GM04504 (cell line): Measurements from ENCODE around the gene LEAP2.

Experiments
- DNase-seq: peaks from one replicate; pipeline ENCODE4 v3.0.0-alpha.2; 2012; ENCODE audit warnings: low read depth

Gene LEAP2, protein sequence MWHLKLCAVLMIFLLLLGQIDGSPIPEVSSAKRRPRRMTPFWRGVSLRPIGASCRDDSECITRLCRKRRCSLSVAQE

DNA sequence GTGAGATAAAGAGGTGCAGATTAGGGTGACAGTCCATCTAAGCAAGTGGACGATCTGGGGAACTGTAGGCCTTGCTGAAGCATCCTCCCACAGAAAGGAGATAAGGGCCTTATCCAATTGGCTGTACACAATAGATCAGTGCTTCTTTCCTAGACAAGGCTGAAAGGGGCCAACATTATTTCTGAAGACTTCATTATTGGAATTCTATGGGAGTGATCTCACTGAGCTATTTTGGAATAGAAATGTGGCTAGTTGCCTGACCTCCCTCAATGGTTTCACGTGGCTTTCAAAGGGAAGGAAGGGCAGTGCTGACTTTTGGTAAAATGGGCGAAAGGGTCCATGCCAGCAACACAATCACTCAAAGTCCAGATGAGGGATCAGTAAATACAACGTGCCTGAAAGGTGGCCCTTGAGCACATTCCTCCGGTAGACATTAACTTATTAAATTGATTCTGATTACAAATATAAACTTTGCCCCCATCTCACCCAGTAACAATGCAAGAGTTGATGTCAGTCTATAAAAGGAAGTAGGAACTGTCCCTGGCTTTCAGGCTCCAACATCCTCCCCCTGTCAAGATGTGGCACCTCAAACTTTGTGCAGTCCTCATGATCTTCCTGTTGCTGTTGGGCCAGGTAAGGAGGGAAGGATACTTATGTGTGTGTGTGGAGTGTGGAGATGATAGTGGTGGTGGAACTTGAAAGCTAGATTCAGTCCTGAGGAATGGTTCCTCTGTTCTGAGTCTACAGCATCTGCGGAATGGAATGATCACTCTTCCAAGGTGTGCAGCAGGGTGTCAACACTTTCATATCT lies at the start of gene LEAP2:
Gene LEAP2, plus strand, starts transcription at position 550 of the 811 bp plus-strand sequence. Its CDS starts 27 bp downstream, at position 577.
- no peak for DNase-seq

DNA sequence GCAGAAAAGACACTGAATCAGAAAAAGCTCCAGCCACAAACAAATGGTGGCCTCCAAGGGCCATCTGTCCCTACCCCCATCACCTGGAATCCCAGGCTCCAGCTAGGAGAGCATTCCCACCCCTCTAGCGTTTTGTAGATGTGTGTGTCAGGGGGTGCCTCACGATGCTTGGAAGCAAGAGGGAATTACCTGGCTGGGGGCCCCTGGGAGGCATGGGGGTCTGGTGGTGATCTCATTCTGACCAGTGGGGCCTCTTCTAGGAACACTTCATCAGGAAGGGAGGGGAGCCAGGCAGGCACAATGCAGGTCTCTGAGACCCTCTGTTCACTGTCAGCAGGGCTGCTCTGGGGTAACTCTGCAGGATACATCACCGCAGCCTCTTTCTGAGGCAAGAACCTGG lies 49.0 kb upstream of the LEAP2 start:
- DNase-seq: no peak

DNA sequence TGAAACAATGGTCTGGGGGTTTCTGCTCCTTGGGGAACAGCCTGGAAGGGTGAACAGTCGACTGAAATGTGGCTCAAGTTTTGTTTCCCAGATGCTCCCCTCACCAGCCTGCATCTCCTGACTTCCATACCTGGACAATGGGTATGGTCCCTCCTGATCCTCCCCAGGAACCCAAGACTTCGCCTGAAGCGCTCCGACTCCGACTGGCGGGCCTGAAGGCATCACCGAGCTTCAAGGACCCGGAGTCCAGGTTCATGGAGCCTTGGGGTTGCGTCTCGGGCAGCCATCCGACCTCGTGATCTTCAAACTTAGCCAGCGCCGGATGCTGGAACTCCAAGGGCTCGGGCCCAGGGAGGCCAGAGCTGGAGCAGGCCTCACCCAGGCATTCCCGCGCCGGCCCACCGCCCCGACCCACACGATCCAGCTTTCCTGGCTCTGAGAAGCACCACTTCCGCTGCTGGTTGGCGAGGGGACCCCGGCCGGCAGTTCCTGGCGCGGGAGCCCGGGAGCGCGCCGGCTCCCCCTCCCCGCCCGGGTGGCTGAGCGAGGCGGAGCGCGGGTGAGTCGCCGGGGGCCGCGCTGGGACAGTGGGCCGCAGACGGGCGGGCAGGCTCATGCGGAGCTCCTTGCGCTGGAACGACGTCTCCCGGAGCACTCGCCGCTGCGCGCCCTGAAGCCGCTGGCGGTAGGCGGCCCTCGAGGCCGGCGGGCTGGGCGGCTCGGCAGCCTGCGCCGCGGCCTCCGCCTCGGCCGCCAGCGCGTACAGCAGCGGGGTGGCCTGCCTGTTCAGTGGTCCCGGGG lies 48.2 kb upstream of the LEAP2 start:
- no peak for DNase-seq

DNA sequence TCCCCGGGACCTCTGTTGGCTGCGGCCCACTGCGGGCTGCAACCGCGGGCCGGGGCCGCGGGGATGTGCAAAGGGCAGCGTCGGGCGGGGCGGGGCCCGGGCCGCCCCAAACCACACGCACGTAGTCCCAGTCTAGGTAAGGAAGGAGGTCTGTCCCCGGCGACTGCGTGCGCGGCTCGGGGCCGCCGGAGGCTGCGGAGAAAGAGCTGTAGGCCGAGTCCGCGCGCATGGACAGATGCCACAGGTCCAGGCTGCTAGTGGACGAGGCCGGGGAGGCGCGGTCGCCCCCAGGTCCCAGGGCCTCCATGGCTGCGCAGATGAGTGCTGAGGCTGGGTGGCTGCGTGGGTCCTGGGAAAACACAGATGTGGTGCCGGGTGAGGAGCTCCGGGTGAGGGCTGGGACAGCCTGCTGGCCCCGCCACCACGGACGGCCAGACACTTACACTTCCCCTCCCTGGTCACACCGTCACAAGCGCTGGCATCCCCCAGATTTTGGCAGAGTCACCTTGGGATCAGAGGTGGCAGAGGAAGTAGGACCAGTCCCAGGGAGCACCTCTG lies 47.6 kb upstream of the LEAP2 start:
- no peak for DNase-seq

DNA sequence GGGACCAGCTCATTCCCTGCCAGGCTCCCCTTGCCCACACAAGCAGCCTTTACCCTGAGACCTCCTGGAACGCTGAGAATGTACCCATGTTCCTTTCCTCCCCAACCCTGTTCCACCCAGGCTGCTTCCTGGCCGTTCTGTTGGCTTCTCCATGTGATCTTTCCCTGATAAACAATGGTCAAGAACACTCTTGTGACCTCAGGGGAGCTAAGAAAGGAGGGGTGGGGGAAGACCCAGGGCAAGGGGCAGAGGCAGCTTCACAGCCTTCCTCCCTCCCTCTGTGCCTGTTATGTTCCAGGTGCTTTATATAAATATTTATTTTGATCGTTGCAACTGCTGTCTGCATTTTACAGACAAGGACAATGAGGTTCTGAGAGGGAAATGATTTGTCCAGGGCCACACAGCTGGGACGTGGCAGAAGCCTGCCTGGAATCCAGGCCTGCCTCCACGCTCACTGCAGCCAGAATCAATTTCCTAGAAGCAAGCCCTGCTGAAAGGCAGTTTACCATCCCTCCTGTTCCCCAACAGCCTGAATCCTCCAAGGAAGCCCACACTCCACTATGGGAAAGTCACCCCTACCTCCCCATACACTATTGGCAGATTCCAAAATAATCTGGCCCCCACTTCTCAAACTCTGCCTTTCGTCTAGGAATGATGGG lies 46.9 kb upstream of the LEAP2 start:
- DNase-seq: no peak

DNA sequence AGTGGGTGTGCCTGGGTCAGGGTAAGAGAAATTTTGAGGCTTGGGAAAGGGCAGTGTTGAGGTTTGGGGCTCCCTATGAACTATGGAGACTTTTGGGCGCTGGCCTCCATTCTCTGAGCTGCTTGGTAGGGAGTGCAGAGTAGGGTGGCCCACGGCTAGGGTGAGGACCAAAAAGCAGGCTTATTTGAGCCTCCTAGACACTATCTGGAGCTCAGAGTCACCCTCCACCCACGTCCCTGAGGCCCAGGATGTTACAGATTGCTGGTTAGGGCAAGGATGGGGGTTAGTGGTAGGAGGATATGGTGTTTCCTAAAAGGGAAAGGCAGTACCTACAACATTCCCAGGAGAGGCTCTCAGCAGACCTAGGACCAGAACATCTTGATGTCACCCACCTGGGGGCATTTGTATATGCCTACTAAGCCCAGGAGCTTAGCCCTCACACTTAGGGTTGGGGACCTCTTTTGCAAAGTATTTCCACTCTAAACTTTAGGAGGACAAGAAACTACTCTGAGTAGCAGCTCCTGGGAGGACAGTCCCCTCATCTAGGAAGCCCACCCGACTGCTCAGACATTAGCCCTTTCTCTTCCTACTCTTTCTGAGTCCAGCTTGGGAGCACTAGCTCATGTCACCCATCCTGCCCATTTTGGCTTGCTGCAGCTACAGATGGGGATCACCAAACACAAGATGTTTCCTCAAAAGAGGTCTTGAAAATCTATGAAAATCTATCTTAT lies 45.4 kb upstream of the LEAP2 start:
- no peak for DNase-seq

DNA sequence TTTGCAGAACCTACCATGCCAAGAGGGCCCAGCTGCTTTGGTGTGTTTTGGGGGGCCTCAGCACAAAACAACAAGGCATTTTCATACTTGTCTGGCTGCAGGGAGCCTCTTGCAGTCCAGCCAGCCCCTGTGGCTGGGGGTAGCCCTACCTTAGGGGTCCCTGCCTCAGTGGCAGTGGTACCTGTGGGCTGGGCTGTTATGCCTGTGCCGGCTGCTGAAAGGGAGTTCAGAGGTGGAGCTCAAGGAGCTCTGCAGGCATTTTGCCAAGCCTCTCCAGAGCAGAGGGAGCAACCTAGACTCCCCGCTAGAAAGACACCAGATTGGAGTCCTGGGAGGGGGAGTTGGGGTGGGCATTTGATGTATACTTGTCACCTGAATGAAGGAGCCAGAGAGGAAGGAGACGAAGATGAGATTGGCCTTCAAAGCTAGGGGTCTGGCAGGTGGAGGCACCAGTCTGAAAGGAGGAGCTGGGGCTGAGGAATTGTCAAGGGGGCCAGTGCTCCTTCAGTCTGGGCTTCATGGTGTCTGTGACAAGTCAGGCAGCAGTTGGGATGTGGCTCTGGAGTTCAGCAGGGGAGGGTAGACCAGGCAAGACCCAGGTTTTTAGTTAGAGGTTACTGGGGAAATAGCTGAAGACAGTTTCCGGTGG lies 44.5 kb upstream of the LEAP2 start:
- no peak for DNase-seq

DNA sequence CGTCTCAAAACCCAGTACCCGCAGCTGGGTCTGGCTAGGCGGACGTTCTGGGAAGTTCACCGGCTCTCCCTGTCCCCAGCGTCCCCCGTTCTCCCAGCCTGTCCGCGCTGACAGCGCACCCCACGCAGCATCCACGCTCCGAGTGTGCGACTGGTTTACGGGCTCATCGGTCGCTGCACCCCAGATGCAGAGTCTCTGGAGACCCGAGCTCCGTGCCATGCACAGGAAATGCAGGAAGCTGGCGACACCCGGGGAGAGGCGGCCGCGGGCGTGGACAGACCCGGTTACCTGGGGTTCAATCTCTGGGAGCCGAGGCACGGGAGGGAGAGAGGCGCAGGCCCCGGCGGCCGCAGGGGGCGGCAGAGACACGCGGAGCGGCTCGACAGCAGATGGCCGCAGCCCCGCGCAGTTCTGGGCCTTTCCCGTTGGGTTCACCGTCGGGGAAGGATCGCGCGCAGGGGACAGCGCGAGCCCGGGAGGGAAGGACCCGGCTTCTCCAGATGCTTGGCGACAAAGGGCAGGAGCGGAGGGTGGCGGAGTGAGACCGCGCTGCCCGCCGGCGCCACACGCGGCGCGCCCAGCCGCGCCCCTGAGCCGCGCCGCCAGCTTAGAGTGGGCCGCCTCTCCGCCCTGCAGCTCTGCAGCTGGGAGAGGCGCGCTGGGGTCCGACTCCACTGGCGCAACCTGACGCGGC lies 43.6 kb upstream of the LEAP2 start:
- DNase-seq: no peak

DNA sequence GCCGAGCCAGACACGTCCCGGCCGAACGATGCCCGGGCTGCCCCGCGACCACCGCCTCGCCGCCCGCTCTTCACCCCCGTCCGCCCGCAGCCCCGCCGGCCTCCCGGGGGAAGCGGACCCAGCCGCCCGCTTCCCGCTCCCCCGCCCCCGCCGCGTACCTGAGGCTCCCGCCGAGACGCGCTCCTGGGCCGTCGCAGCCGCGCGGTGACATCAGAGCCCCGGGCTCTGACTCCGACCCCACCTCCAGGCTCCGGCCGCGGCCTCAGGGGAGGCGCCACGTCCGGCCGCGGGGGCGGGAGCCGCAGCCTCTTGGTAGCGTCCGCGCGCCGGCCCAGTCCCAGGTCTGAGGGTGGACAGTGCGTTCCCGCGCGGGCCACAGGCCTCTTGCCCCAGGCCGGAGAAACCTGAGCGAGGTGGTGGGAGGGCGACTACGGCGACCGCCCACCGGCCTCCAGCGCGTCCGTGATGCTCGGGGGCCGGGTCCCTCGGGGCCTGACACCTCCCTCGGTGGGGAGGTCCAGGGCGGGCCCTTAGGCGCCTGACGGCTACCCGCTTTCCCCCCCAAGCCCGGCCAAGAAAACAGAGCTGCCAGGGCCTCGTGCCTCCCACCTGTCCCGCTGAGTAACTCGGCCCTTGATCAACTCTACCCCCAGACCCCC lies 42.9 kb upstream of the LEAP2 start, which contains the start of gene SHROOM1:
Gene SHROOM1, minus strand, starts transcription at position 212 of the 659 bp plus-strand sequence. CDS start 4,507 bp downstream, outside the sequence.
- no peak for DNase-seq

DNA sequence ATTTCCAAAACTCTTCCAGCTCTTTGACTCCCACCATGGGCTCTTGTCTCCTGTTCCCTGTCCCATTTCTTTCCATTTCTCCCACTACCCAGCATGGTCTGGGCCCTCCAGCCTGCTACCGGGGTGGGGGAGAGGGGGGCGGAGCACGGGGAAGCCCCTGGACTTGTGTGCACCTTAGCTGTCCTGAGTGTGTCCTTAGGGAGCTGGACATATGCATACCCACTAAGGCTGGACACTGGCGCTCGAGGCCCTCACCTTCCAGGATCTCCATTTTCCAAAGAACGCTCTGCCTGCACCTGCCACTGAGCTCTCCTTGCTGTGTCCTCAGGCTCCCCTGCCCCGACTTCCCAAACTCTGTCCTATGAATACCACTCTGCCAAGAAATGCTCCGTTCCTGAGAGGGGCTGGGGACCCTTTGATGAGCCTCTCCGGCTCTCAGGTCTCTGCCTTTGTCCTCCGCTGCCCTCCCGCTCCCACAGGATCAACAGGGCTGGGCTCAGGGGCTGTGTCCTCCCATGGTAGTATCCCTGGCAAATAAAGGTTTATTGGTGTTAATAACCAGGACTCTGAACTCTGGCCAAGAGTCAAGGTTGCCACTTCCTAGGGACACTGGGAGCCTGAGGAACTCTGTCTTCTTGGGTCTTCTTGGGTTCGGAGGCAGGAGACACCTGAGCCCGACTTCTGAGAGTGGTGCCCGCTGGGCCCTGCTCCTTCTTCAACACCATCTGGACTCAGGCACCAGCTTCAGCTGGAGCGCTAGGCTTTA lies 42.2 kb upstream of the LEAP2 start:
- DNase-seq: no peak

DNA sequence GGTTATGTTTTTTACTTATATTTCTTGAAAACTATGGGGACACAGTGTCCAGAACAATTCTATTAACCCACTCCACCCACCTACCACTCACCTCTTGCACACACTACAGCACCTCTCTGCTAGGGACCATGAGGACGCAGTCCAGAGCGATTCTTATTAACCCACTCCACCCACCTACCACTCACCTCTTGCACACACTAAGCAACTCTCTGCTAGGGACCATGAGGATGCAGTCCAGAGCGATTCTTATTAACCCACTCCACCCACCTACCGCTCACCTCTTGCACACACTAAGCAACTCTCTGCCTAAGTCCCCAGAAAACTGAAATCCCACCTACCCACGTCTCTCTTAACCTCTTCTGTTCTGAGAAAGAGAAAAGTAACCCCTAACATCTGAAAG lies 40.9 kb upstream of the LEAP2 start:
- no peak for DNase-seq

DNA sequence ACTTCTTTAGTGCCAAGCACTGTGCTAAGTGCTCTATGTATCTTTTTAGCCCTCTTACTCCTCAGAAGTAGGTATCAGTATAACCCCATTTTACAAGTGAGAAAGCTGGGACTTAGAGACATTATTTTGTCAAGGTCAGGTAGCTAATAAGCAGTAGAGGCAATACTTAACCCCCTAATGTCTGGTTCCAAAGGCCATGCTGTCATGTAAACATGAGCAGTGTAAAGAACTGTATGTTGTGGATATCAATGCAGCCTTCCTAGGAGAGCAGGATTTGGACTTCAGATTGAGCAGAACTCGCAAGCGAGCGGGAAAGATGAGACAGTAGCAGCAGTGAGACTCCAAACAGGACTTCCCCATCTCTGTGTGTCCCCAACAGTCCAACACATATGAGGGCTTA lies 39.4 kb upstream of the LEAP2 start:
- DNase-seq: no peak

DNA sequence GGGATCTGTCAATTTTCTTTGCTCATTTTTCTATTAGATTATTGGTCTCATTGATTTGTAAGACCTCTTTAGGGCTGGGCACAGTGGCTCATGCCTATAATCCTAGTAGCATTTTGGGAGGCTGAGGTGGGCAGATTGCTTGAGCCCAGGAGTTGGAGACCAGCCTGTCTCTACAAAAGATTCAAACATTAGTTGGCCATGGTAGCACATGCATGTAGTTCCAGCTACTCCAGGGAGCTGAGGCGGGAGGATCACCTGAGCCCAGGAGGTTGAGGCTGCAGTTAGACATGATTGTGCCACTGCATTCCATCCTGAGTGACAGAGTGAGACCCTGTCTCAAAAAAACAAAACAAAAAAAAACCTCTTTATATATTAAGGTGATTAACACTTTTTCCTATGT lies 36.6 kb upstream of the LEAP2 start:
- DNase-seq: no peak

DNA sequence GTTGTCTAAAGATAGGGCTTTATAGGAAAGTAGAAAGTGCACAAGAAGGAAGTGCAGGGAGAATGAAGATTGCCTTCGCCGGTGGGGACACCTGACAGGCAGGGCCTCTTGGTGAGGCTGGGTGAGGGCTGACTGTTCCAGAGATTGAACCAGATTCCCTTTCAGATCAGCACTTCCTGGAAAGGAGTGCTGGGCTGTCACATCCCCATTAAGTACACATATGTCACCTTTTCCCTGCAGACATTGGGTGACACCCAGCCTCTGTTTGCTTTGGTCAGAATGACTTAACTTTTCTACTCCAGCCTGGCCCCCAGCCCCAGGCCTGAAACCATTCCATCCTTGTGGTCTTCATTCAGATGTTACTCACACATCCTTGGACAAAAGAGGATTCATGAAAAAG lies 35.6 kb upstream of the LEAP2 start:
- no peak for DNase-seq

DNA sequence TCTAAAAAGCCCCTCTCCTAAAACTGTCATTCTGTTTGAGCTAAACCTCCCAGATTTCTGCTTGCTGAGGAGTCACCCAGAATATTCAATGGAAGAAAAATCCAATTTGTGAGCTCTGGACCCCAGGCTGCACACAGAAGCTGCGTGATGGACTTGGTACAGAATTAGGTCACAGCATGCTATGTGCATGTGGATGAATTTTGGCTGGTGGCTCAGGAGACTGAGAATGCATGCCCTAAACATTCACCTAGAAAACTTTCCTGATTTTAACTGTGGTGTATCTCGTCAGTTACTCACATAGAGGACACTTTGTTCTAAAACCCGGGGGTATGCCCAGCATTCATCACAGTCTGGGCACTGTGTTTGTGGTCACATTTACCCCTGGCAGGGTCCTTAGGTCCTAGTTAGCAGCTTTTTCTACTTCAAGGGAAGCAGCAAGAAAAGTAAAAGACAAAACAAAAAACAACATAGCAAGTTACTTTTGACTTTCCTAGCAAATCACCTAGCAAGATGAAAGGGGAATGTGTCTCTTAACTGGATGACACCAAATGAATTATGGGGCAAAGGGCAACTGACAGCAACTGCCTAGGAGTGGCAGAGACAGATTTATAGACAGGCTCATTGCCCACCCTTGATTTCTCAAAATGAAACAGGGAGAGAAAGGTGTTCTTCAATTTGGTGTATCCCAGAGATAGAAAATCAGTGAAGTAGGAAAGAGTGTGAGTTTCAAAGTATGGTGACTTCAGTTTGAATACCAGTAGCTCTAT lies 34.8 kb upstream of the LEAP2 start:
- DNase-seq: no peak

DNA sequence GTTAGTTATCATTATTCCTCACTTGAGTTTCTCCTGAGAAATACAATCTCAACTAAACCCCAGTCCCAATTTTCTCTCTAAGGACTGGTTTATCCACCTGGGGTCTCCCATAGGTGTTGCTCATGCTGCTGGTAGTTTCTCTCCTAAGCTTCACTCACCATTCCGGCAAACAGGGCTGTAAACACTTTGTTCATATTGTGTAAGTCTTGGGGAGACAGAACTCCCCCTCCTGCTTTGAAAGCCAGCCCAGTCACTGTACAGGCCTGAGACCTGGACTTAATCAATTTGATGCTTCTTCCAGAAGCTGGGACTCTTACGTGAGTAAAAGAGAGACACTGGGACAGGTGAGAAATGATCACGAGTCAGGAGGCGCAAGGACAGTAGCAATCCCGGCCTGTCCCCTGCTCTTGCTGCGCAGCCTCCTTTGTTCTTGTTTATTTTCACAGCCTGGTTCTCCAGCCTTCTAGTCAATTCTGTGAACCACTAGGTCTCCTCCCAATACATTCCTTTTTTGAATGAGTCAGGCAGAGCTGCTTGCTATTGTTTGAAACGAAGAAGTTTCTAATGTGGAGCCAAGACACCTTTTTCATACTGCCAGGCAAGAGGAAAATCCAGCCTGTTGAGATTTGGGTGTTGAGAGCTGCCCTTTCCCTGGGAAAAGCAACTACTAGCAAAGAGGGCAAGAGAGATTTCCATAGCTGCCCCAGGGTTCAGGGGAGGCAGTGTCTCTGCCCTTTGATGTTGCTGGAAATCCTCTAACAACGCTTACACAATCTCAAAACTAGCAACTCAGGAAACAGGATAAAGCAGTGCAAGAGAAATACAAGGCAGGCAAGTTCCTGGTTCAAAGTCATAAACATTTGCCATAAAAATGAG lies 33.8 kb upstream of the LEAP2 start:
- no peak for DNase-seq

DNA sequence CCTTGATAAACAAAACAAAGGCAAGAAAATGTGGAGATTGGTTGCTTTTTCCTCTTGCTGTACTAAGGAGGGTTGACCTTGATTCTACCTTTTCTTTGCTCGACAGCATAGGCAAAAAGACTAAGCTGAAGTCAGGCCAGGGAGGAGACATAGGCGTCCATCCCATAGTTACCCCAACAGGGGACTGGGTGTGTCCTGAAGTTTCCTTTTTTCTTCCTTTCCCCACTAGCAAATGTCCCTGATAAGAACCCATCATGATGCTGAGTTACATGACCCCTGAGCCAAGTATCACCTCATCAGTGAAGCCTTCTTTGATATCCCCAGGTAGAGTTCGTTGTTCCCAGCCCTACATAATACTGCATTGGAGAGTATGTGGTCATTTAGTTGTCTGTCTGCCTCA lies 33.2 kb upstream of the LEAP2 start:
- DNase-seq: no peak
